SW480 (cell line): ENCODE data around the gene CST9L.

Experiments
- DNase-seq: peaks from one replicate; pipeline ENCODE4 v3.0.0-alpha.2; 2016; ENCODE audit warnings: low spot score

Gene CST9L, protein sequence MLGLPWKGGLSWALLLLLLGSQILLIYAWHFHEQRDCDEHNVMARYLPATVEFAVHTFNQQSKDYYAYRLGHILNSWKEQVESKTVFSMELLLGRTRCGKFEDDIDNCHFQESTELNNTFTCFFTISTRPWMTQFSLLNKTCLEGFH

DNA sequence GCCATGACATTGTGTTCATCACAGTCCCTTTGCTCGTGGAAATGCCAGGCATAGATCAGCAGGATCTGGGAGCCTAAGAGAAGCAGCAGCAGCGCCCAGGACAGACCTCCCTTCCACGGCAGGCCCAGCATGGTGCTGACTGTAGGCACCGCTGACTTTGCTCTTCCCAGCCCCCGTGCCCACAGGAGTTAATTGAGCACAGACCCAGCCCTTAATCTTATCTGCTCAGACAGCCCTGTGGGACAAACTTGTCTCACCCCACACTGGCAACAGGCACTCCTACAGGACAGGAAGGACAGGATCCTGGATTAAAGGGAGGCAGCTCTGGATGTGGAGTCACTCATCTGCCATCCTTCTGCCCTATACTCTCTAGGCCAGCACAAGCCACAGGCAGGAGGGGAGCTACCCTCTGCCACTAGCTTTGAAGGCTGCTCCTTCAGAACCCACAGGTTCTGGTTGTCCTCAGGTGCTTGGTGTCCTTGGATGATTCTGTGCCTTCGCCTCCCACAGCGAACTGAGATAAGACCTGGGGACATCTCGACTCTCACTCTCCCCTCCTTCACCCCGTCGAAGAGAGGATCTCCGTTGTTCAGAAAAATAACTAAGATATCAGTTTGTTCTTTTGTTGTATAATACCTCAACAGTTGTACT is at the start of gene CST9L:
TSS of gene CST9L (minus strand) at position 165 of the 651 bp plus-strand sequence. CDS start at position 131, 34 bp downstream.
- no peak for DNase-seq

DNA sequence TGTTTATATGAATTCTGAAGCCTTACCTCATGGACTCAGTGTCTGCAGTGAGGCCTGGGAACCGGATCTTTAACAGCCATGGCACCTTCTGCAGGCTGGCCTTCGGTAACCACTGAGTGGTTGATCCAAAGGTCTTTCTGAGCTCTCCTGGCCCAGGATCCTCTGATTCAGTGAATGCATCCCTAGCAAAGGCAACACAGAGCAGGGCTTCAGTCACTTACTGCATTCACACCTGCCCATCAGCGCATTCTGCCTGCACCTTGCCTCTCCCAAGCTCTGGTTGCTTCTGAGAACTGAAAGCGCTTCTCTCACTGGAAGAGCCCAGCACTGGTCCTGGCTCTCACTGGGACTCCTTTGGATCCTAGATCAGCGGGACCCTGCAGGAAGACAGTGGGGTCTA is 45.9 kb upstream of the CST9L start:
- no peak for DNase-seq

DNA sequence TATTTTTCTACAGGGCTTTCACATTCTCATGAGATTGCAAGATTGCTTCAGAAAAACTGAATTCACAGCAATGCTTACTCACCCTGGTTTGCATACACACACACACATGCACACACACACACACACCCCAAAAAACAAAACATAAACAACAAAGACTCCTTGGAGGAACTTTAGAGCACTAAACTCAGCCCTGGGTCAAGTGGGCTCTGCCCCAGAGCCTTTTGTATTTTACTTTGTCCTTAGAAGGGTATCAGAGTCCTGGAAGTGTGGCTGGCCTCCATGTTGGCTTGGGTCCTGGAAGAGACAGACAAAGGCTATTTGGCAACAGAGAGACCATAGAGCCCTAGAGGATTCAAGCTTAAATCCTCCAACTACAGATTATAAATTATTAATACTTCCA is 45.4 kb upstream of the CST9L start:
- DNase-seq, result no peak

DNA sequence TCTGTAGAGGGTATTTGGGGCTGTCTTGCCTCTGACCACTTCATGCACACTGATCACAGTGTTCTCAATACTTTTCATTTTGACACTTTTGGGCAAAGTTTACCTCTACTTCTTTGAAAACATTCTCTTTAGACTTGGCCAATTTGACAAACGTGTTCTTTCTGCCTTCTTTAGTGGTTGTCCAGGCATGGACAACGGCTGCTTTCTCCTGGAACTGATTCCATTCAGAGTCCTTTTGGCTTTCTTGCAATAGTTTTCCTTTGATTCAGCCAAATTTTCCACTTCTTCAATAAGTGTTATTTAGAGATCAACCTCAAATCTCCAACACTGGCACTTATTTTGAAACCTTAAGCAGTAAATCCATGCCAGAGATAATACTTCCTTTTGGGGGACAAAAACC is 44.1 kb upstream of the CST9L start:
- no peak for DNase-seq

DNA sequence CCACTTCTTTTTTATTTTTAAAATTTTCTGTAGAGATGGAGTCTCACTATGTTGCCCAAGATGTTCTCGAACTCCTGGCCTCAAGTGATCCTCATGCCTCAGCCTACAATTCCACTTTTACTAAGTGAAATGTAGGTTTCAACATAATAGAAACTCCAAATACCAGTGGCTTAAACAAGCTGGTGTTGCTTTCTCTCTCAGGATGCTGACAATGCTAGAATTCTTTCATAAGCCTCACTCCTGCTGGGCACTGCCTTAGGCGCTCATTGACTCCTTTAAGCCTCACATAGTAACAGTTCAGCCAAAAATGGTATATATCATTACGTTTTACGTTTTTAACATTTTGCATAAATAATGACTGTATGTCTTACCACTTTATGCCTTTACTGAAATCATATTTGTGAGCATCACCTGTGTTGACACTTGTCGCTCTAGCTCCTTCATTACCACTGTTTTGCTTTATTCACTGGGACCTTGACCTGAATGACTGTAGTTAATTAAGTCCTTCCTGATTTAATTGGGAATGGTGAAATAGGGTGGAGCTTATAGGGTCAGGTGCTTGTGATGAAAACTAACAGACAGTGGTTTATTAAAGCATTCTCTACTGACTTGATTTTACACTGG is 41.3 kb upstream of the CST9L start:
- no peak for DNase-seq

DNA sequence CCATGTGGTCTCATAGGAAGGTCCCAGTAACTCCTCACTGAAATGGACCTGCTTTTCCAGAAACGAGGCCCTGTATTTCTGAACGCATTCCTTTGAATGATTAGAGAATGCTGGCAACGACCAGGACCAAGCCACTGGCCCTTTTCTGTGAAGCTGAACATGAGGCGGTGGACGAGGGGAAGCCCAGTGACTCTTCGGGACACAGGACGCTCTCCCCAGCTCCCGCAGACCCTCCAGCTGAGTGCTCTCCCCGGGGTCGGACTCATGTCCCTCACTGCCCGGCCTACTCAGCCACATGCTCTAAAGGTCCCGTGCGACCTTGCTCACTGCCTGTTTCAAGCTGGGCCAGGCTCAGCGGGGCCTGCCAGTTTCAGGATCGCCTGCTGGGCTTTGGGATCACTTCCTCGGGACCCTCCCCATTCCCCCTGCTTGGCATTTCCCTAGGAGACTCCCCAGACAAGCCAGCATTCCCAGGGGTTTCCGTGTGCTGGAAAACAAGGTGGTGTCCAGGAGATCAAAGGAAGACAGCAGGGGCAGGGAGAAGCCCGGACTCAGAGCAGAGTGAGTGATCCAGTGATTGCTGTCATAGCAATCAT is 40.1 kb upstream of the CST9L start:
- DNase-seq, result peak; percentile 82

DNA sequence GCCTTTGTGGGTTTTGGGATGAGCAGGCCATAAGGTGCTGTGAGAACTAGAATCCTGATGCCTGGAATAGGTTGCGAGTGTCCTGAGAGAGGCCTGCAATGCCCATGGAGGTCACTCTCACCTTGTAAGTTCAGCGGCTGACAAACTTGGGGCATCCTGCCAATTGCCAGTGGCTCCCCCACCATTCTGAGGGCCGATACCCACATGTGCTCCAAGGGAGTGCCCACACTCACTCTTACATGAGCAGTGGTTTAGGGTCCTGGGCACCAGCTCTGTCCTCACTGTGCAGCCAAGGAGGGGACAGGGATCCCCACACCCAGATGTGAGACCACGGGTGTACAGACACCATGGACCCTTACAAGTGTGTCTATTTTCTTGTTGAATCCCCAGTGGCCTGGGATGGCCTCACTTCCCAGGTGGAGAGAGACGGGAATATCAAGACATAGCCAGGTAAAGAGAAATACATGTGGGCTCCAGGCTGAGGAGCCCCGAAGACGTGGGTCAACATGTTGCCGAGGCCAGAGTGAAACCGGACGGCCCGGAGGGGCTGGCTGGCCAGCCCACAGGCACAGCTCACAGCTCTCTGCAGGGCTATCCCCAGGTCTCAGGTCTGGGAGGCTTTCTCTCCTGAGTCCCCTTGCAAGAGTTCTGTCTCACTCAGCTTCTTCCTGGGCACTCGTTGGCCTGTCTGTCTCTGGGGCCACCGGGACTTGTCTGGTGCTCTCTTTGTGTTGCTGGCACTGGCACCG is 39.4 kb upstream of the CST9L start:
- no peak for DNase-seq

DNA sequence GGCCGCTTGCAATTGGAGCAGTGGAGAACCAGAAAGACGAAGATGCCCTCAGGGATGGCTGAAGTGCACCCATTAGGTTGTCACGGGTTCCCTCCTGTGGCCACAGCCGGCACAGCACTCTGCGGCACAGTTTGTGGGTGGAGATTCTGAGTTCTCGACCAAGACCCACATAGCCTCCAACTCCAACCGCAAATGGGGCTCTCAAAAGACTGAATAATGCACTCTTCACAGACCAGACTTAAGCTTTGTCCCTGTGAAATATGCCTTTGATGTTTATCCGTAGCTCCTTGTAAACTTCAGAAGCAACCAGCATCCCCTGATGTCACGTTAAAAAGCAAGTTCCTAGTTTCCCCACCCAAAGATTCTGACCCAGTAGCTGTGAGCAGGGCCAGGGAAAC is 38.4 kb upstream of the CST9L start:
- peak; percentile 95 for DNase-seq

DNA sequence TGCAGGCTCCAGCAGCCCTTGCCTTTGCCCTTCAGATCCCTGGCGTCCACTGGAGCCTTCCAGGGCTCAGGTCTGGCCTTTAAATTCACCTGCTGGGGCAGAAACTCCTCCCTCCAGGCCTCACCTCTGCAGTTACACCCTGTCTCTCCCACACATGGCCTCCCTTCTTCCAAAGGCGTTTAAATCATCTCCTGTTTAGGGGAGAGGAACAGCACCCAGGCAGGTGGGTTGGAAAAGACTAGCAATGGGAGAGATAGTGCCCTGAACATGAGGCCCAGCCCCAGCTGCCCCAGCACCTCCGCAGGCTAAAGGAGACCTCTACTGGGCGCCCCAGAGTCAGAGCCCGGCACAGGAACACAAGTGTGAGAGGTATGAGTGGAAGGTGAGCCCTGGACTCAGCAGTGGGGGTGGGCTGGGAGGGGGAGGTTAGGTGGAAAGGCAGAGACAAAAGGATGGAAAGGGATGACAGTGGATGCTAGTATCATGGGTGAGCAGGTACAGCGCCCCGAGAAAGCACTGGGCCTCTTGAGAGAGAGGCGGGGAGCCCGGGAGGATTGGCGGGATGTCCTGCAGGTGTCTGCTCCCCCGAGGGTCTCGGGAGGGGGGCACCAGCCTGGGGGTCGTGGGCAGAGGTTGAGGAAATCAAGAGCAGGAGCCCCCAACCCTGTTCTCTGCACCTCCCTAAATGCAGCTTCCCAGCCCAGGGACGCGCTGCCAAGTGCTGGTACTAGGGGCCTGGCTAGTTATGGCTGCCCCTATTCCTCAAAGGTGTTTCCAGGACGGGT is 37.8 kb upstream of the CST9L start, which contains the start of gene CST9:
TSS of gene CST9 (minus strand) at position 51 of the 785 bp plus-strand sequence. CDS start 53 bp downstream, outside the sequence.
- no peak for DNase-seq

DNA sequence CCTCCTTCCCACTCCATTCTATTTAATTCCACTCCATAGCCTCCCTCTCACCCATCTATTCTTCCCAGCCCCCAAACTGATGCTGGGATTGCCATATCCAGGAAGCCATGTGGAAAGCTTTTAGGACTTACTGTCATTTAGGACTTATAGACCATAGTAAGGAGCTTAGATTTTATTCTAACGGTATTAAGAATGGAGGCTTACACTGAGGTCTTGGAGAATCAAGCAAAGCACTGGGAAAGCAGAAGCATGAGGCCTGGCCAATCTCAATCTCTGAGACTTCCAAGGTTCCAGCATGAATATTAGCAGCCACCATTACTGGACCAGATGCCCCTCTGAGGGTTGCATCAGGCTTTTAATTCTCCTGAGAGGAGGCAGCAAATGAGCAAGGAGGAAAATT is 36.0 kb upstream of the CST9L start:
- DNase-seq, result no peak

DNA sequence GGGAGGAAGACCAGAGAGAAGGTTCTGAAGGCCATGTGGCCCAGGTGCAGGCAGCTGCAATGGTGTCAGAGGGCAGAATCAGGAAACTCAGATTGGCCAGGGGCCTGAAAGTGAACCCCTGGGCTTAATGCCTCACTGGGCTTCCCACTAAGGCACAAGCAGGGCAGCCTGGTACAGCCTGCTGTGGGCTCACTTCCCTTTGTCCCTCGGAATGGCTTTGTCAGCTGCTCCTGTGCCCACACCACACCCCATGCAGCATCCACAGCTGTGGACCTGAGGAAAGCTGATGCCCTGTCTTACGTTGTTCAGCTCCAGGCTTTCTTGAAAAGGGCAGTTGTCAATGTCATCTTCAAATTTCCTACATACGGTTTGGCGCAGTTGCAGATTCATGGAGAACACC is 35.0 kb upstream of the CST9L start:
- DNase-seq, result no peak

DNA sequence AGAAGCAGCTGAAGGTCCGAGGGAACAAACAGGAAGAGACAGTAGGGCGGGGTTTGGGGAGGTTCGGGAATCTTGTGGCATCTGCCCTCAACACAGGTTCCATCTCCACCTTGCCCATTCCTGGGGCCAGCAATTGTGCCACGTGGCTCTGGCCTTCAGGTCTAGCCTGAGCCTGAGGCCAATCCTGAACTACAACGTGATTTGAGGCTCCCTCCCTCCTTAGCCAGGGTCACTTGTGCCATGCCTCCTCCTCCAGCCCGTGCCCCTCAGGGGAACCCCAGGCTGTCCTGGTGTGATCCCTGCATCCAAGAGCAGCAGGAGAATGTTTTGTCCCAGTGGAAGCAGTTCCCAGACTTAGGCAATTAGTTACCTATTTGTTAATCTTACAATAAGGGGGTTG is 34.4 kb upstream of the CST9L start:
- DNase-seq, result no peak

DNA sequence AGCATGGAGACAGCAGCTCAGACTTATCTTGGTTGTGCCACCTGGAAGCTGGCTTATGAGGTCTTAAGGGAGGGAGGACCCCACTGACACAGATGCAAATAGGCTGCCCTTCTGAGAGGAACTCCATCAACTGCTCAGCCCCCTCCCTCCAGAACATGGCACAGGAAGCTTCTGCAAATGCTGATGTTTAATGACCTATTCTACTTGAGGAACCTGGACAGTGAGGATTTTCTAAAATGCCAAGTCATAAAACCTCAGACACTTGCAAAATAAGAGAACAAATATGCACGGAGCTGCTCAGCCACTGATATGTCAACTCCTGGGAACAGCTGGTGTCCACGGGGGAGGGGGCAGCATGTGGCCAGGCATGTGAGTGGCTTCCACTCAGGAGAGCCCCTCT is 34.0 kb upstream of the CST9L start:
- DNase-seq, result no peak

DNA sequence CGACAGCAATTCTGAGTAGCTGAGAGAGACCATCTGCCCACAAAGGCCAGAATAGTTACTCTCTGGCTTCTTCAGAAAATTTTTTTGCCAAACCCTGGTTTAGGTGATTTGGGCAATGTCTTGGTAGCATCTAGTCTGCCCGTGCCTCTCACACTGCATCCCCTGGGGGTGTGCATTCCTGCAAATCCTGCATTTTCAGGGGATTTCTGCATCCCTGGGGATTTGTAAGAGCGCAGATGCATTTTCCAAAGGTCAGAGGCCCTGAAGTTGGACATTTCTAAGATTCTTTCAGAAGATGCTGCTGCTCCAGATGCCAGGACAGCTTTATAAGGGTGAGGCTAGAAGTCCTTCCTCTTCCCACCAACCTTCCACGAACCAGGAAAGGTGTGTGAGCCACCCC is 33.4 kb upstream of the CST9L start:
- DNase-seq, result no peak

DNA sequence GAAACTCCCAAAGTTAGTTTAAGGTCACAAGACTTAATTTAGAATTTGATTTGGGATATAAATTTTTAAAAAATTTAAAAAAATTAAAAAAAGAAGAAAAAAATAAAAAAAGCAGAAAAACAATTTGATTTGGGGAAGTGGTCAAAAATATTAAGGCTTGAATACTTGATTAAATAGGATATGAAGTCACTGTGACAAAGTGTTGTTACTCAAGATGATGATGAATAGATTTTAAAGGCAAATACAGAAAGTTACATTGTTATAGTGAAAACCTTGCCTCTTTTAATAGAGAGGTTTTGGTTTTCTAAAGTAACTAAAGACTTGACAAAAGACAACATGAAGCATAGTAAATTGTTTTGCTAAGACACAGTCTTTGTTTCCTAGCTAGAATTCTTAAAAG is 30.2 kb upstream of the CST9L start:
- DNase-seq, result no peak

DNA sequence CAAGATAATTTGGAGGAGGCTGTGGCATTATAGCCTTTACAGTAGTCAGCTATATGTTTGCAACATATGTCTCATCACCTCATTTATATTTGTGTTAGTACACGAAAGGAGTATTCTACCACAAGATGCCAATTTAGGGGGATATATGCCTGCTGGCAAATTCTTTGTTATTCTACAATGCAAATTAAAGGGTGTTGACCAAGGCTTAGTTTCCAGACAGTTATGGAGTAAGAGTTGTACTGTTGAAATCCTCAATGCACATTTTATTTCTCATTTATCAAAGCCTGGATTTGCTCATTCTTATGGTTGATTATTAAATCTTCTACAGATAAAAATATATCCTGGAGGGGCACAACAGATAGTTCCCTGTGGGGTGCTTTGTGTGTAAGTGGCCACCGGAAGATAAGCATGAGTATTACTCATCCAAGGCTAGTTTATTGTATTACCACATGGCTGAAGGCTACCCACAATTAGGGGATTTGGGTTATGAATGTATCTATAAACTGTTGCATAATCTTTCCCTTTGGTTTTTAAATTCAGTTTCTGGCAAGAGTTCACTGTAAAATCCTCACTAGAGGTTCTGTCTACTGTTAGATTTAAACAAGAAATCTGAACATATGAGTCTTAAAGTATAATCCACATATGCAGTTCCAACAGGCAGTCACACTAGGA is 28.4 kb upstream of the CST9L start:
- DNase-seq, result peak; percentile 58

DNA sequence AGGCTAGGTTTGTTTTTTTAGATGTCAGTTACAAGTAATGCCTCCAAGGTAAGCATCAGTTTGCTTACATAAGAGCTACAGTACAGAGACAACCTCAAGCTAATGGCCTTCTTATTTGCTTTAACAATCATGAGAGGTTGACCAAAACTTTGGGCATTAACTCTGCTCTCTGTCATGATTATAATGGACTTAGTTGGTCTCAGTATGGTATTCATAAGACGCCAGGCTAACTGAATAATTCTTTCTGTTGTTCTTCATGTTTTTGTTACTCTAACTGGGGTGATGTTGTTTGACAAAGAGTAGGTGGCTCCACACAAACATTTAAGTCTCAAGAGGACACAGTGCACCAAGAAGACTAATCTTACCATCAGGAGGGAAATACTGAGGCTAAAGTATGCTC is 27.7 kb upstream of the CST9L start:
- no peak for DNase-seq

DNA sequence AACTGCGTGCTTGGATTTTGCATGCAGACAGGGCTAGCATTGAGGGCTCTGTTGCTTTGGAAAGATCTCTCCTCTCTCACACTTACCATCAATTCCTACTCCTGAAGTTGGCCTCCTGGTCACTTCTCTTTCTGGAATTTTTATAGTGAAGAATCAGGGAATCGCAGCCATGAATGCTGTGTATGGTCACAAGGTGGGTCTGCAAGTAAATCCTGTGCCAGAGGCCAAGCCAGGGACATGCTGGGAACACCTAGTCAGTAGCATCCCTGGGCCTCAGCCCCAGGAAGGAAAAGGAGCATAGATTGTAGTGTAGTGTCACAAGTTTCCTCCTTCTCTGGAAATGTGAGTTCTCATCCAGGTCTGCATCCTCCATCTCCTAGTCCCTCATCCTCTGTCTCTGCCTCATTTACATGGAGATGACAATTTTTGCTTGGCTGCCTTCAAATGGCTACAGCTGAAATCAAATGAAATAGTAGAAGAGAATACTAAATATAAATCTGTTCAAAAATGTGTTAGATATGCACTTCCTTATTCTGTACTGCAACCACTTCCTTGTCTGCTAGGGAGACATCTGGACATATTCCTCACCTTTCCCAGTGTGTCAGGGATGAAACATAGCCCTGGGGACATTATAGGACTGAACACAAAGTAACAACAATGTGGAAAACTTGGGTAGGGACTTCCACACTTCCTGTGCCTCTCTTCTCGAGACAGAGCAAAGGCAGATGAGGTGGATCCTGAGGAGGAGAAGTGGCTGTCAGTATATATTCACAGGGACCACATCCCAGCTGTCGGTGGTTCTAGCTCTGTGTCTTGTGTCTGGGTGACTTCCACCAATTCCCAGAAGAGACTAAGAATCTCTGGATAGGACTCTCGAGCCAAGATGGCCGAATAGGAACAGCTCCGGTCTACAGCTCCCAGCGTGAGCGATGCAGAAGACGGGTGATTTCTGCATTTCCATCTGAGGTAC is 20.4 kb upstream of the CST9L start:
- DNase-seq, result peak; percentile 18

DNA sequence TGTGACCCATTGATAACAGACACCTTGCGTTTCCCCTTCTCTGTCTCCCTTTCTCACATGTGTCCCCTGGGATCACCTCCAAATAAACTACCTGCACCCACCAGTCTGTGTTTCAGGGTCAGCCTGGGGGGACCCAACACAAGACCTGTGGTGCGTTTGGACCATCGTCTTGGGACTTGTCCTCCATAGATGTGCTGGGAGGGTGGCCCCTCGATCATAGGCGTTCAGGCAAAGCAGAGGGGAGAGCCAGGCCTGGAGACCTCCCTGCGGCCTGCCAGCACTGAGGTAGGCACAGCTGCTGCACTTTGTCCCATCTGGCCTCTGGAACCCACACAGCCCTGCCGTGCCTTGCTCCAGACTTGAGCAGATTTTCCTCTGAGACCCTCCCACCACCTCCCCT is 19.3 kb upstream of the CST9L start:
- DNase-seq, result no peak
